Activated B cell treated with CpG ODN at 0.5 μM for 24 hours (primary cell): Measurements from ENCODE around the gene MYLK. TPM values are rescaled to one million over a fixed set of nuclear protein-coding genes. Genes with fewer than 3 reads are reported as not detected.

Experiments
- ATAC-seq: fragments of 200-7000 bp; cut with Tn5 transposase; one replicate; pipeline ENCODE4 v1.10.0; 2021; ENCODE audit warnings: low read depth, mild to moderate bottlenecking, moderate library complexity
- CTCF ChIA-PET: fragments of 350-600 bp; sonication (Branson Sonifier 250); formaldehyde crosslinking; loops from one replicate; lab custom pipeline; 2021; ENCODE audit warnings: antibody characterized with exemption; lab: Charles Lee
- POLR2A ChIA-PET: fragments of 350-600 bp; sonication (Branson Sonifier 250); formaldehyde crosslinking; loops from one replicate; lab custom pipeline; 2021; ENCODE audit warnings: antibody characterized with exemption; lab: Charles Lee
- DNase-seq: peaks from one replicate; pipeline ENCODE4 v3.0.0; 2022
- H3K27ac Mint-ChIP-seq: one replicate; pipeline ENCODE4 v1.8.0; 2020; ENCODE audit warnings: mixed read lengths
- H3K27me3 Mint-ChIP-seq: one replicate; pipeline ENCODE4 v1.8.0; 2021; ENCODE audit warnings: mixed read lengths
- H3K36me3 Mint-ChIP-seq: one replicate; pipeline ENCODE4 v1.8.0; 2021; ENCODE audit warnings: low read depth, mixed read lengths
- H3K4me1 Mint-ChIP-seq: one replicate; pipeline ENCODE4 v1.8.0; 2021; ENCODE audit warnings: mixed read lengths
- H3K4me3 Mint-ChIP-seq: one replicate; pipeline ENCODE4 v1.8.0; 2020; ENCODE audit warnings: mild to moderate bottlenecking, mixed read lengths
- H3K9me3 Mint-ChIP-seq: one replicate; pipeline ENCODE4 v1.8.0; 2020; ENCODE audit warnings: mixed read lengths
- CTCF ChIP-seq: fragments of 200-600 bp; IDR thresholded peaks from one replicate; pipeline ENCODE4 v1.8.0; 2022; ENCODE audit warnings: antibody characterized with exemption, mild to moderate bottlenecking
- intact Hi-C: fragments of 100-400 bp; cut with micrococcal nuclease; formaldehyde crosslinking; loops from one replicate; pipeline ENCODE4 v1.15.1; 2024
- total RNA-seq: library from RNA; stranded (reverse); gene quantifications from 2 replicates; pipeline ENCODE4 v1.2.3, GENCODE V29; 2022

MYLK gene
- total RNA-seq, 1 donor from 2014 or later = not detected

DNA sequence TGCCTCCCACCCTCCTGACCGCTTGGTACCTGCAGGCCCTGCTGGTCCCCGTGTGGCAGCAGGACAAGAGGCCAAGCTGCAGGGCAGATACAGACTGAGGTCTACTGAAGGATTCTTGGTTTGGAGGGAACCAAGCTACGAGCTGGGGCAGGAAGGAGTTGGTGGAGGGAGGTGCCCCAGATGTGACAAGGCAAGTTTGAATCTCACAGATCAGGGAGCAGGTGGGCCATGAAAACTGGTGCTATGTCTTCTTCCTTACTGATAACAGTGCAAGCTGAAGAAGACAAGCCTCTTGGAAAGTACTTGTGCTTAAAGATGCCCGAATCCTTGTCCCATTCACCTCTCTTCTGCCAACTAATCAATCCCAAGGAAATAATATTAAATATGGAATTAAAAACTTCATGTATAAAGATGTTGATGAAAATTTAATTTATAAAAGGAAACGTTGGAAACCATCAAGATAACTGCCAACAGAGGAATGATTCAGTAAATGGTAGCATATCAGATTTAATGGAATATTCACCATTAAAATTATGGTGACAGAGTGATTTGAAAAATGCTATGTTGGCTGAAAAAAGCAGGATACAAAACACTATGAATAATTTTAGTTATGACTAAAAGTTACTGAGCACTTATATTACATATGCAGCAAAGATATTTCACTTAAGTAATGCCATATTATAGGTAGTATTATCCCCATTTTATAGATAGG is 107.9 kb downstream of the MYLK start:
- ATAC-seq = no peak

GRCh38 chr3:123774474-123774873 is 109.7 kb downstream of the MYLK start:
- Mint-ChIP-seq H3K4me1 (no peaks in the 10 kb centered on the region), H3K9me3 (no peaks in the 10 kb centered on the region), H3K27ac (no peak overlapping the region), H3K27me3 (peaks cover 7% of the 10 kb centered on the region), H3K36me3 (no peaks in the 10 kb centered on the region), H3K4me3 (no peak overlapping the region)
- intact Hi-C loops = no loop called here
- TF ChIP-seq CTCF = no peak
- no peak for ATAC-seq
- no peak for DNase-seq
- ChIA-PET CTCF (no interaction called here), POLR2A (no interaction called here)

More for the DNA sequence above, 107.9 kb downstream of the MYLK start:
- POLR2A ChIA-PET = no interaction called here
- H3K4me1 Mint-ChIP-seq = no peaks in the 10 kb centered on the region
- intact Hi-C loops = no loop called here
- no peaks in the 10 kb centered on the region for H3K36me3 Mint-ChIP-seq
- H3K4me3 Mint-ChIP-seq = no peak overlapping the region
- no peaks in the 10 kb centered on the region for H3K9me3 Mint-ChIP-seq
- H3K27ac Mint-ChIP-seq = no peak overlapping the region
- peaks cover 4% of the 10 kb centered on the region for H3K27me3 Mint-ChIP-seq
- CTCF ChIA-PET = no interaction called here
- DNase-seq = no peak
- TF ChIP-seq CTCF = no peak

- peaks cover 5% of the 10 kb centered on the region for H3K27me3 Mint-ChIP-seq
- intact Hi-C loops = no loop called here
- CTCF ChIA-PET = no interaction called here
- no peaks in the 10 kb centered on the region for H3K36me3 Mint-ChIP-seq
- H3K27ac Mint-ChIP-seq = no peak overlapping the region
- no peaks in the 10 kb centered on the region for H3K4me1 Mint-ChIP-seq
- H3K9me3 Mint-ChIP-seq = no peaks in the 10 kb centered on the region
- no peak overlapping the region for H3K4me3 Mint-ChIP-seq
- POLR2A ChIA-PET = no interaction called here
- no peak for DNase-seq
- no peak for TF ChIP-seq CTCF
- ATAC-seq = no peak
Observed at GRCh38 chr3:123773681-123774431, 110.3 kb downstream of the MYLK start.

DNA sequence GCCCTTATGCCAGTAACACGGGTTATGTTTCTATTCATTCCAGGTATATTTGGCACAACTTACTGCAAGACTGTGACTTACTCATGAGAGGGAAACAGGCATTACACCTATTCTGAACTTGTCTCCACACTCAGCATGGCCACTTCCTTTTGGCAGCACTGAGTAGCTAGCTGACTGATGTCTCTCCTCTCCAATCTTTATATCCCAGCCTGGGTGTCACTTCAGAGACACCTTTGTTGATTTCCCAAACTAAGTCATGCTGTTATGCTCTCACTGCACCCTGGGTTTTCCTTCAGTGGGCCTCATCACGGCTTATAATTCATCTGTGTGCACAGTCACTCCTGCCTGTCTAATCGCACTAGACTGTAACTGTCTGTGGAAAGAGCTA is 114.8 kb downstream of the MYLK start:
- intact Hi-C loops = no loop called here
- Mint-ChIP-seq H3K4me1 (no peaks in the 10 kb centered on the region), H3K4me3 (no peak overlapping the region), H3K27ac (no peak overlapping the region), H3K9me3 (no peaks in the 10 kb centered on the region), H3K27me3 (peaks cover 5% of the 10 kb centered on the region), H3K36me3 (no peaks in the 10 kb centered on the region)
- DNase-seq = no peak
- TF ChIP-seq CTCF = no peak
- CTCF ChIA-PET = no interaction called here
- no peak for ATAC-seq
- POLR2A ChIA-PET = no interaction called here

DNA sequence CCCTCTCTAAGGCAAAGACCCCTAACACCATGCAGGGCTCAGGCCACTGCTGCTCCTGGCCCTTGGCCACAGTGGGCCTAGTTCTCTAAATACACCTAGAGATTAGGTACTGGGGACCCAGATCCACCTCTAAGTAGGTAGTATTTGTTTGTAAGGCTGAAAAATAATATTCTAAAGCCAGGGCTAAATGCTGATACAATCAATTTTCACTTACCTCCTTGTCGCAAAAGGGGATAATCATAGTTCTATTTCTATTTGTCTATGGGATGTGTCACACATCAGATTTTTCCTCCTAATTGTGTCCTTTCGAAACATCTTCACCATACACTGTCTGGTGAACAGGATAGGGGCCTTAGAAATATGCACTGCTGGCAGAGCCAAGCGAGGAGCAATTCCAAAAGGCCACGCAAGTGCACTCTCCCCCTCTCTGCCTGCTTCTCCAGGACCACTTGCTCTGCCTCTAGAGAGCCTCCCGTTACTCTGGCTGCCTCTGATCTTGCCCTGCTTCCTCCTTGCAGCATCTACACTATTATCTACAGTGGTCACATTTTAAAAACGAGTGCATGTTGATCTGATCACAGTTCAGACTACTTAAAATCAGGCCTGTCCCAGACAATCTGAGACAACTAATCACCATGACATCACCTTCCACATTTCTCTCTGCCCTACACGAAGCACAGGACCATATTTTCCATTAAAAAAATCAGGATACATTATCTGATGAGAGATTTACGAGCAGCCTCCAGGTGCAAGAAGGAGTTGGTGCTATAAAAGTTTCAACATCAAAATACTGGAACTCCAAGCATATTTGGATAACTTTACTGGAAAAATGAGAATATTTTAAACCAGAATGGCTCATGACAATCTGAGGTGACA is 115.4 kb downstream of the MYLK start:
- DNase-seq (no peak), ATAC-seq (no peak)
- H3K27ac Mint-ChIP-seq = no peak overlapping the region
- CTCF ChIA-PET = no interaction called here
- H3K9me3 Mint-ChIP-seq = no peaks in the 10 kb centered on the region
- peaks cover 5% of the 10 kb centered on the region for H3K27me3 Mint-ChIP-seq
- intact Hi-C loops = no loop called here
- no peak for TF ChIP-seq CTCF
- no peak overlapping the region for H3K4me3 Mint-ChIP-seq
- H3K4me1 Mint-ChIP-seq = no peaks in the 10 kb centered on the region
- POLR2A ChIA-PET = no interaction called here
- H3K36me3 Mint-ChIP-seq = no peaks in the 10 kb centered on the region
